Measurements from ENCODE around the gene ZNHIT1.

ZNHIT1 gene

DNA sequence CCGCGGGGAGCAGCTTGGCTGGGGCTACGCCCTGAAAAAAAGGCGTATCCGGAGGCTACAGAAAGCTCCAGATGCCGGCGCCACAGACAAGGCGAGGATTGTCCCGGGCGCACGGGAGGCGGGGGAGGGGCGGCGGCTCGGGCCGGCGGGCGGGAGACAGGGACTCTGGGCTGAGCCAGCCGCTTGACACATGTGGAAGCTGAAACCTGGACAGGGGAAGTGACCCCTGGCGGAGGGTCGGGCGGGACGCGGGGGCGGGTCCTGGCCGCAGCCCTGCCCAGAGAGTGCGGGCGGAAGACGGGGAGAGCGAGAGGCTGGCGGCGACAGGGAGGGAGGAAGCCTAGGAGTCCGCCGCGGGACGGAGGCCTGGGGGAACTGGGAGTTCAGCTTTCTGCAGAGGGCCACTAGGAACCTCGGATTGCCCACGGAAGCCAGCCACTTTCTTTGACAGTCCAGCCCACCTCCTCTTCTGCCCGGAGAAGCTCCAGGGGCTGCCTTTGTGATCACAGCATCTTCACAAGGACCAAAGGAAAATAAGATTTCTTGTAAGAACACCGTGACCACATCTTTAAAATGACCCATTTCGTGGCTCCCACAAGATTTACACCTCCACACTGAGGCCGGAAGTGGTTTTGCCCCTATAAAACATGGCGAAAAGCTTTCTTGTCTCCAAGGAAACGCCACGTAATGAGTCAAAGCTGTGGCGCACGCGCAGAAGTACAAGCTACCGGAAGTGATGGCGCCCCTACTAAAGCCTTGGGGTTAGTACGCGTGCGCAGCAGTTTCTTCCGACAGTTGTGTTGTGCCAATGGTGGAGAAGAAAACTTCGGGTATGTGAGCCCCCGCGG is at the start of gene ZNHIT1, which contains the start of gene PLOD3:
Gene ZNHIT1 (plus strand): TSS at position 778 of the 848 bp plus-strand sequence. CDS start 31 bp downstream, at position 809.
Gene PLOD3 (minus strand): TSS at position 194 of the 848 bp plus-strand sequence. CDS start 307 bp downstream, outside the sequence.
- DNase-seq (ENCODE audit: low read depth in 2 of 2): peak; percentile 94 to 95

DNA sequence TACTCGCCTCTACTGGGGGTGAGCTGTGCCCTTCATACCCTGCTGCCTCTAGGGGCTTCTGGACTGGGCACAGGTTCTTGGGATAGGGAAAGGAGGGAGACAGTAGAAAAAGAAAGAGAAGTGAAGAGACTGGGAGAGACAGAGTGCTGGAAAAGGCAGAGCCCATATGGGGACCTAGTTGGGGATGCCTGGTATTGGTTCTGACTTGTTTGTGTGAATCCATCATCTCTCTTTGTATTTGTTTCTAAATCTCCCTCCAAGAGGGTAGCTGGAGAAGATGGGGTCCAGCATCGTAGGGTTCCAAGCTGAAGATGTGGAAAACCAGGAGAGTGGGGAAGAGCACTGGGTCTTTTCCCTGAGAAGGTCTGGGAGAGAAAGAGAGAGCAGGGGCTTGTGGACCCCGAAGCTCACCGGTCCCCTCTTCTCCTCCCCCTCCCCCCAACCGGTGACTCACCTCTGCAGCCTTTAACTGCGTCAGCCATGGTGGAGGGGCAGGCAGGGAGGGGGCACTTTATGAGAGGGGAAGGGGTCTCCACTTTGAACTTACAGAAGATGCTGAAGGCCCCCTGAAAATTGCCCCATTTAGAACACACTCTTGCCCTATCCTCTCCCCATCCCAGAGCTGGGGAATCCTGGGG is 49.4 kb upstream of the ZNHIT1 start:
- no peak for DNase-seq (ENCODE audit: low read depth in 2 of 2)

DNA sequence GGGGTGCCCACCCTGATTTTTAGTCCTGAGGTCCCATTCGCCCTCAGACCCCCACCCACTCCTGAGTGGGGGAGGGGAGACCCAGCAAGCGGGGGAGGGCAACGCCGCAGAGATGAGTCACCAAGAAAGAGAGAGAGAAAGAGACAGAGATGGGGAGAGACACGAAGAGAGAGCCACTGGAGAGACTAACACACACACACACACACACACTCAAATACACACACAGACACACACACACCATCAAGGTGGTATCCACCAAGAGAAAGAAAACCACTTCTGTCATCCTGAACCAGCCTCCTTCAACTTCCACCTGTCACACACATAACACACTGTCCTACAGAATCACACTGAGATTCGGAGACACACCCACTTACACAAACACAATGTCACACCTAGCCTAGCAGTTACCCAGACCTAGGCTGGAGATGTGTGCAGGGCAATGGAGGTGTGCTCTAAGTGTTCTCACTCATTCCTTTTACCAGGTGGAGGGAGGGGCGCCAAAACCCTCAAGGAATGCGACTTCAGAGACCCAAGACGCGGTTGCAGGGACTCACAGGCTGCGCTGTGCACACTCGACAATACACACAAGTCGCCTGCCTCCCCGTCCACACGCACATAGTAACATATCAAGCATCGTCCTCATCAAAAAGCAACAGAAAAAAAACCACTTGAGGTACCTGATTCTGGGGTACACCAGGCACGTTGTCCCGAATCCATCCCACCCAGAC is 48.7 kb upstream of the ZNHIT1 start:
- DNase-seq (ENCODE audit: low read depth in 2 of 2): no peak

DNA sequence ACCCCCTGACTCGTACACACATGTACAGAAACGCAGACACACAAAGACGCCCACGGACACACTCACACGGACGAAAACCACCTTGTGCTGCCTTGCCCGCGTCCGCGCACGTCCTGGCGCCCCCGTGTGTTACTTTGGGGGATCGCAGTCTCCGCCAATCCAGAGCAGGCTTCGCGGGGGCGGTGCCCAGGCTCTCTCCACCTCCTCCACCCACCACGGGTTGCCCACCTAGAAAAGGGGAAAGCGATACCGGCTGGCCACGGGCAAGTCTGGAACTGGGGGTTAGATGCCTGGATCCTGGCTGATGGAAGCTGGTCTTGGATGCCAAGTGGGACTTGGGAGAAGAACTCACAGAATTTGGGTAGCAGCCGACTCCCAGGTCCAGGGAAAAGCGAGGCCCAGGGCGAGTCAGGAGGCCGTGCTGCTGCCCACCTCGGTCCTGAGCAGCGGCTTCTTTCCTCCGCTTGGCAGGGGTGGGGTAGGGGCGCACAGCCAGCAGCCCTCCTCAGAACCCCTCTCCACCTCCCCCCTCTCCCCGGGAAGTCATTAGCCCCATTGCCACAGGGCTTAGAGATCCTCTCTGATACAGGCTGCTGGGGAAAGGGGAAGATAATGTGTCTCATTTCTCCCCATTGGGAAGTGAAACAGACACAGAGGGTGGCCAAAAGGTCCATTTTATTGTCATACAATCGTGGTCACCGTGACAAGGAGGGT is 48.0 kb upstream of the ZNHIT1 start:
- no peak for DNase-seq (ENCODE audit: low read depth in 2 of 2)

DNA sequence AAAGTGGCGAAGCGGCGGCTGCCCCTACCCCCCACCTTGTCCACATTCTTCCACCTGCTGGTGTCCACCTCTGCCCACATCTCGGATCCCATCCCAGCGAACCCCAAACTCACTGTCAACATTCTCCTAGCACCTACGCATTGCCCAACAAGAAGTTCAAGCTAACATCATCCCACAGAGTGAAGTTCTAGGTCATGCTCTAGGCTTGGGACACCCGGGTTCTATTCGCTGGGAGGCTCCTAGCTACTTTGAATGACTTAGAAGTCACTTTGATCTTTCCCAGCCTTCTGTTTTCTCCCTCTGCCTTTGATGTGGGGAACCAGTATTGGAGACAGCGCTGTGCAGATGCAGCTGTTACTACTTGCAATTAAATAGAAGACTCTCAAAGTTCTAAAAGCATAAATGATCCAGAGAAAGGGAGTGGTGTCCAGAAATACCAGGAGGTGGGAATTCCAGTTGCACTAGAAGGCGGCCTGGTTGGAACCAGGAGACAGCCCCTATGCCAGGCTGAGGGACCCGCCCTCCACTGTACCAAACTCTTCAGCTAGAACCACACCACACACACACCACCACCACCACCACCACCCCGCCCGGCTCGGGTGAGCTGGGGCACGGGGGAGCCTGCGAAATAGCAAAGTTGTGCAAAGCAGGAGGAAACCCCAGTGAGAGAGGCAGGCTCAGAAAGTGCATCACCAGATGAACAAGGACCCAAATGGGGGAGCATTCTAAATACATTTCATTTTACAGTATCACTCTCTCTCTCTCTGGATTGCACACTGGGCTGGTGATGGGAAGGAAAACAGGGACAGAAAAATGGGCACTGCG is 47.1 kb upstream of the ZNHIT1 start:
- DNase-seq (ENCODE audit: low read depth in 2 of 2): no peak

DNA sequence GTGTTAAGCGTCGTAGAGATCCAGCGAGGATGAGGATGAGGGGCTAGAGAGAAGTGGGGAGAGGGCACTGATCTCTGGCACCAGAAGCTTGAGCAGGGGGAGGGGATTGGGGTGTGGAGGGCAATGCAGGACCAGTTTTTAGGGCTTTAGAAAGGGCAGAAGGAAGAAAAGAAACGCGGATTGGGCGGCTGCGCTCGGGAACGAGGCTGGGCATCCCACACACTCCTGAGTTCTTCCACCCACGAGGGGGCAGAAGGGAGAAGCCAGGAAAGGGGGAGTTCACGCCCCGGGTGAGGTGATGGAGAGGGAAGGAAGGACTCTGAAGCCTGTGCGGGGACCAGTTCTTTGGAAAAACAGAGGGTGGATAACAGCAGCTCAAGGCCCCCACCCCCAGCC is 46.5 kb upstream of the ZNHIT1 start:
- no peak for DNase-seq (ENCODE audit: low read depth in 2 of 2)

DNA sequence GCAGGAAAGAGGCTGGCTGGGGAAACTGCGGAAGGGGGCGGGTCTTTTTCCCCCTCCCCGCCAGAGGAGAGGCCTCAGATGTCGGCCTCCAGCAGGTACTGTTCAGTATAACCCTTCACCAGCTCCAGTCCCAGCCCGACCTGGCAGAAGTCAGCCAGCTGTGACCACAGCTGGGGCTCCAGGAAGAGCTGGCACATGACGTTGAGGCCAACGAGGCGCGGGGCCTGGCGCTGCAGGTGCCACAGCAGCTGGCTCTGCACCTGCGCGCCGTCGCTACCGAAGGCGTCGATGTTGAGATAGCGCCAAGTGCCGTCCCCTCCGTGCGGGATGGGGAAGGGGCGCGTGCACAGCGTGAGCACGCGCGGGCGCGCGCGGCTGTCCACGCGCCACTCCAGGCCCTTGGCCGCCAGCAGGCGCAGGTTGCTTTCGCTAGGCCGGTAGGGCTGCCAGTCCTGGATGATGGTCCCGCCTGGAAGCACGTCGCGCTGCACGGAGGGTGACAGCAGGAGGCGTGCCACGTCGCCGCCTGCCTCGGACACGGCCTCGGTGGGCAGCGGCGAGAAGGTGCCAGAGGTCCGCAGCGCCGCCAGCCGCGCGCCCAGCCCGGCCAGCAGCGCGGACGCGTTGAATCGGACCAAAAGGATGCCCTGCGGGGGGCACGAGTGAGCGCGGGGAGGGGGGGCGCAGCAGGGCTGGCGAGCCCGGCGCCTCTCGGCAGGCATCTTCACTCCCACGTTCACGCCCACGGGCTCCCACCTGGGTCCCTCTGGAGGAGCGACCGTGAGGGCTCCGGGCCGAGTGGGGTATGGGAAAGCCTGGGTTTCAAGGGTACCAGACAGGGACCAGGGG is 45.7 kb upstream of the ZNHIT1 start:
- DNase-seq (ENCODE audit: low read depth in 2 of 2): no peak

DNA sequence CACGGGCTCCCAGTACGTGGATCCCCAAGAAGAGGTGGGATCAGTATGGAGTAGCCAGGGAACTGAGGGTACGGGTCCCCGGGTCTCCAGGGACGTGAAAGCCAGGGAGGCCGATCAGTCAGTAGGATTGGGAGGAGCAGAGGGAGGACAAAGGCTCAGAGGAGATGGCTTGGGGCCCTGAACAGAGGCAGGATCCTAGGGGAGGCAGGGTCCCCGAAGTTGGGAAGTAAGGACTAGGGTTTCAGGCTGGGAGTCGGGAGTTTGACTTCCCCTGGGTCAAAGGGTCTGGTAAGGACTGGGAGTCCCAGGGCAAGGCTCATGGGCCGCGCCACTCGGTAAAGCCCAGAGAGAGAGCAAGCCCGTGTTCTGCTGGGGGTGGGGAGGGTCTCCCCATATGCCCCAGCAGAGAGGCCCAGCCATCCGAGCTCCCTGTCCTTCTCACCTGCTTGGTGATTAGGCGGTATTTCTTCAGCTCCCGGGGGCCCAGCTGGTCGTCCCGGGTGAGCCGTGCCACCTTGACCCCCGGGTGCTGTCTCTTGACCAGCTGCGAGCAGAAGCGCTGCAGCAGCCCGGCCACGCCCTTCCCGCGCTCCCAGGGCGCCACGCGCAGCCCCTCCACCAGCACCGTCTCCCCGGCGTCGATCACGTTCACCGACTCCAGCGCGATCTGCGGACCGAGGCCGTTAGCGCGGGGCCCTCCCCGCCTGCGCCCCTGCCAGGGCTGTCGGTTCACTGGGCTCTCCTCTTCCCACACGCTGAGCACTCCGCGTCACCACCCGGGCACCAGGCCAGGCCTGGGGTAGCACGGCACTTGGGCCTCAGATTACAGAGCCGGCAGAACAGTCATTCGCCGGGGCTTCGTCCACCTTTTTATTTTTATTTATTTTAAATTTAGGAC is 44.9 kb upstream of the ZNHIT1 start:
- no peak for DNase-seq (ENCODE audit: low read depth in 2 of 2)

DNA sequence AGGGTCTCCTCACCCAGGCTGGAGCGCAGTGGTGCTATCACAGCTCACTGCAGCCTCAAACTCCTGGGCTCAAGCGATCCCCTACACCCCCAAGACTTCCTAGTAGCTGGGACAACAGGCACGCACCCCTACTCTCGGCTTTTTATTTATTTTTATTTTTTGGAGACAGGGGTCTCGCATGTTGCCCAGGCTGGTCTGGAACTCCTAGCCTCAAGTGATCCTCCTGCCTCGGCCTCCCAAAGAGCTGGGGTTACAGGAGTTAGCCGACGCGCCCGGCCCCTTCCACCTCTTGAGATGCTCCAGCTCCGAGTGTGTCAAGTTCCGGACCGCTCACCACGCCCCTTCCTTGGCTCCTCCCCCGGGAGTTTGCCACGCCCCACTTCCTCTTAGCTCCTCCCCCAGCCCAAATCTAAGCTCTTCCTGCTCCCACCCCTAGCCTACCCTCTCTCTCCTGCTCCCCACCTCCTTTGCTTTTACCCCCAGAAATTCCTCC is 44.2 kb upstream of the ZNHIT1 start:
- no peak for DNase-seq (ENCODE audit: low read depth in 2 of 2)

DNA sequence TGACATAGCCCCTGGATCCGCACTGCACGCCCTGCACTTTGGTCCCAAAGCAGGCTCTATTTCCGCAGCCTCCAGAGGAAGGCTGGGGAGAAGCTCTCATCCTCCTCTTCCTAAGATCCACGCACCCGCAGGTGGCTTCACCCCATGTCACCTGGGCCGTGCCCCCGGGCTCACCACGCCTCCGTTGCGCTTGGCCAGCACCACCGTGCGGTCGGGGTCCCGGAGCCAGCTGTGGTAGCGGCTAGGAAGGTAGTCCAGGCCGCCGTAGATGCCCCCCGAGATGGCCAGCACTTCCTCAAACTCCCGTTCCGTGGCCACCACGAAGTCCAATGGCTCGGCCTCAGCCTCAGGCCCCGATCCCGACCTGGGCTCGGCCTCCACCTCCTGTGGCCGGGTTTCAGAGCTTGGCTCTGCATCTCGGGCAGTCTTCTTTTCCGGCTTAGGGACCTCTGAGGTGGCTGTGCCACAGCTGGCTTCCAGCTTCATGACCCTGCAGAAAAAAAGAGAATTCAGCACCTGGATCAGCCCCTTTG is 43.6 kb upstream of the ZNHIT1 start:
- no peak for DNase-seq (ENCODE audit: low read depth in 2 of 2)

DNA sequence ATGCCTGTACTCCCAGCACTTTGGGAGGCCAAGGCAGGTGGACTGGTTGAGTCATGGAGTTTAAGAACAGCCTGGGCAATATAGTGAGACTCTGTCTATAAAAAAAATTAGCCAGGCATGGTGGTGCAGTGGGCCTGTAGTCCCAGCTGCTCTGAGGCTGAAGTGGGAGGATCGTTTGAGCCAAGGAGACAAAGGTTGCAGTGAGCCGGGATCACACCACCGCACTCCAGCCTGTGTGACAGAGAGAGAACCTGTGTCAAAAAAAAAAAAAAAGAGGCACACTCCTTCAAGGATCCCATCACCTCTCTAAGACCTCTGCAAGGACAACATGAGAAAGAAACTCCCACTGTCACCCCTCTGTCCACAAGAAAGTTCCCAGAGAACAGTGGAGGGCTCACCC is 42.3 kb upstream of the ZNHIT1 start:
- DNase-seq (ENCODE audit: low read depth in 2 of 2): no peak

DNA sequence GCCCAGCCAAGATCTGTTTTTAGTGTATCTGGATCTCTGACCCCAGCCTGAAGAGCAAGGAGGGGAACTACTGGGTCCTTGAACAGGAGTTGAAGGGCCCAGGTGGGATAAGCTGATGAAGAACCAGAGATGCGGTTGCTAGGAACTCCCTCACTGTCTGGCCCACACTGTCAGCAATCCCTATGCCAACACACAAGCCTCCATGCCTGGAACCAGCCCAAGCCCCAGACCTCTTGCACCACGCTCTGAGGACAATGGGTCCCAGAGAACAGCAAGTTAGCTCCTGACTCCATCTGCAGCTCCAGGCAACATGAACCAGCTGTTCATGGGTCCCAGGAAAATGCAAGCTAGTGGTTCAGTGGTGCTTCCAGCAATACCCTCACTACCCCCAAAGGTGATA is 40.3 kb upstream of the ZNHIT1 start:
- no peak for DNase-seq (ENCODE audit: low read depth in 2 of 2)

DNA sequence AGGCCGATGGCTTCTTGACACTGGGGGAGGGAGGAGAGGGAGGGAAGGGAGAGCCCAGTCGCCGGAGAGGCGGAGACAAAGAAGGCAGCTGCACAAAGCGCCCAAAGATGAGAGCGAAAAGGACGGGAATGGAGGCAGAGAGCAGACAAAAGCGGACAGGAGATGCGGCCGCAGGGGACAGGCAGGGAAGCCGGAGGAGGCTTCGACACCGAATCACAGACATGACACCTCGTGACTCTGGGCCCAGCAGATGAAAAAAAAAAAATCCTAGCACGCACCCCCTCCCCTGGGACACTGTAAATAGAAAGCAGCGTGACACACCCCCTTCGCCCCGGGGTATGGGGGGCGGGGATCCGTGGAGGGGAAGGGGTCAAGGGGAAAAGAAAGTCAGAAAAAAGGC is 38.8 kb upstream of the ZNHIT1 start:
- DNase-seq (ENCODE audit: low read depth in 2 of 2): no peak

DNA sequence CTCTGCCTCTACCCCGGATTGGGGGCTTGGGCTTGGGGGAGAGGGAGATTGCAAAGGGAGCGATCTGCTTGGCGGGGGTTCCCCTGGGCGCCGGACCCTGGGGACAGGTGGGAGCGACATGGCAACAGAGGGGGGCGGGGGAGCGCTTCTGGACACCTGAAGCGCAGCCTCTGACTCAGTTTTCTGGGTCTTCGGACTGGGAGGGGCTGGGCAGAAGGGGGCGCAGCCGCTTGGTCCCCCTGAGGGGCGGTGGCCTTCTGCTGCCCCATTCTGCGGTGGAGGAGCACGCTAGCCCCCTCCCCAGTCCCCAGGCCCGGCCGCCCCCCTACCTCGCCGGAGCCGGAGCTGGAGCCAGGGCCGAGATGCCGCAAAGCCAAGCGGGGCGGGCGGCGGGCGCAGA is 38.3 kb upstream of the ZNHIT1 start:
- no peak for DNase-seq (ENCODE audit: low read depth in 2 of 2)

DNA sequence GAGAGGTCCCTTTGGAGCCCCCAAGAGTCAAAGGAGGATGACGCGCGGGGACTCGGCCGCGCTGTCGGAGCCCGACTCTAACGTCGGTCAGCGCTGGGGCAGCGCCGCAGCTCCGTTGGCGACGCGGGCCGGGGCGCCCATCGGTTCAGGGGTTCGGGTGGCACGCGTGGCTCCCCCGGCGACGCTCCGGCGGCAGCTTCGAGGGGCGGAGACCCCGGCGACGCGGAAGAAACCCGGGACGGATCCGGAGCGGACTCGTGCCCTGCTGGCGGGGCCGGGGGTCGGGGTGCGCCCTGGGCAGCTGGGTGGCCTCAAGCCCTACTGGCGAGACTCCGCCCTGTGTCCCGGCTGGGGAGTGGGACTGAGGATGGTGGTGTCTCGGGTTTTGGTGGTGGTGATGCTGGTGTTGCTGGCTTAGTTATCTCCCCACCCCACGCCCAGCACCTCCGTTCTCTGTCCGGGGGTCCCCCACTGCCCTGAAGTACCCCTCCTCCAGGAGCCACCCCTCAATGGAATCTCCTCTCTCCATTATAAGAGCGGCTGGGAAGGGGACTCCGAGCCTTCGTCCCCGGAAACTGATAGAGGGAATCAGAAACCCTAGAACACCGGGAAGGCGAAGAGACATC is 37.7 kb upstream of the ZNHIT1 start, which contains the start of gene NAT16:
Gene NAT16 (minus strand): TSS at position 164 of the 626 bp plus-strand sequence. CDS start 5,486 bp downstream, outside the sequence.
- no peak for DNase-seq (ENCODE audit: low read depth in 2 of 2)

DNA sequence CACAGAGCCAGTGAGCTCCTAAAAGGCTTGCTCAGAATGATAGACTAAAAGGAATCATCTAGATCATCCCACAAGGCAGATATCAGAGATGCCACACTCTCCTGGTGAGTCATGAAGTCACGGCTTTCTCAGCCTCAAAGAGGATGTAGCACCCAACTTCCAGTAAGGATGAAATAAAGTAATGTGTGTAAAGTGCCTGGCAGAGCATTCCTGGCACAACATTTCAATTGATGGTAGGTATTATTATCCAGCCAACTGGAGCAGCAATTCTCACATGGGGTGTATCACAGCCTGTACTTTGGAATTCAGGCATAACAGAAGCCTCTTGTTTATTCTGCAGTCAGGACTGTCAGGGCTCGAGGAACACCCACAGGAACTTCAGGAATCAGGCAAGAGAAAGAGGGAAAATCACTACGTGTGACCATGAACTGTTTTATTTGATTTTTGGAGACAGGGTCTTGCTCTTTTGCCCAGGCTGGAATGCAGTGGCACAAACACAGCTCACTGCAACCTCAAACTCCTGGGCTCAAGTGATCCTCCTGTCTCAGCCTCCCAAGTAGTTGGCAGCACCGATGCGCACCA is 32.6 kb upstream of the ZNHIT1 start:
- no peak for DNase-seq (ENCODE audit: low read depth in 2 of 2)

DNA sequence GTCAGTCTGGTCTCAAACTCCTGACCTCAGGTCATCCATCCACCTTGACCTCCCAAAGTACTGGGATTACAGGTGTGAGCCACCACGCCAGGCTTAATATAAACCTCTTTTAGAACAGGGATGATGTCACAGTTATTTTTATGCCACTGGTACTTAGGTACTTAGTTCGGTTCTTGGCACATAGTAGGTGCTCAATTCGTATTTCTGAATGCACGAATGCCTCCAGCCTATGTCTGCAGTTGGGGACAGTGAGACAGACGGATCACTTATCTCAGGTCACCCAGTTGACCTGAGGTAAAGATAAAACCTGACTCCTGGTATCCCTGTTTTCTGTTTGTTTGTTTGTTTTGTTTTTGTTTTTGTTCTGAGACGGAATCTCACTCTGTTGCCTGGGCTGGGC is 31.8 kb upstream of the ZNHIT1 start:
- no peak for DNase-seq (ENCODE audit: low read depth in 2 of 2)

Measured in fibroblast of skin of left biceps (primary cell).